ENCODE measurements around the gene C1QTNF7. TPM values are rescaled to one million over a fixed set of nuclear protein-coding genes. Genes with fewer than 3 reads are reported as not detected.

Gene C1QTNF7
- polyA plus RNA-seq, 1 of the 3 experiments (the other 2 are of a cell fraction) = not detected

GRCh38 chr4:15457406-15458201 is 29.8 kb downstream of the C1QTNF7 start:
- Histone ChIP-seq H3F3A (replicated peaks; ENCODE audit: insufficient read depth) (peaks cover 3% of the 10 kb centered on the region), H3K79me2 (ENCODE audit: insufficient read depth) (no peaks in the 10 kb centered on the region), H3K36me3 (replicated peaks in 1 of 2; ENCODE audit: control insufficient read depth in 1 of 2, insufficient read depth in 2 of 2, low read length in 1 of 2) (no peaks in the 10 kb centered on the region), H3K4me1 (ENCODE audit: control insufficient read depth in 1 of 2, insufficient read depth in 2 of 2, low read depth in 1 of 2, low read length in 1 of 2) (peaks cover 3 to 4% of the 10 kb centered on the region in 2 experiments; a peak in 2 of 4 replicates), H3K9me2 (no peaks in the 10 kb centered on the region), H3K9me3 (no peaks in the 10 kb centered on the region), H4K20me1 (ENCODE audit: insufficient read depth) (no peaks in the 10 kb centered on the region), H2AFZ (ENCODE audit: low read depth) (no peak overlapping the region), H3K4me3 (ENCODE audit: low read depth in 2 of 2, low read length in 1 of 2) (no peak overlapping the region; a peak in 1 of 4 replicates), H3K4me2 (no peak overlapping the region), H3K27me3 (ENCODE audit: insufficient read depth) (no peaks in the 10 kb centered on the region), H3K9ac (no peak overlapping the region), H3K27ac (ENCODE audit: low read depth in 2 of 2, low read length in 1 of 2) (peak overlapping the region in 1 of 2 experiments; percentile 17; a peak in 1 of 4 replicates)
- TF ChIP-seq CTCF (IDR thresholded peaks at IDR 0.05) (peak; percentile 83), USF2 (IDR thresholded peaks at IDR 0.05; ENCODE audit: borderline replicate concordance, low read depth, low read length) (no peak), RFX5 (IDR thresholded peaks at IDR 0.05; ENCODE audit: low read length) (0 out of 2 replicates have a peak, but pooled peaks have one; percentile 12), POLR2AphosphoS5 (IDR thresholded peaks at IDR 0.05; ENCODE audit: low read depth, low read length) (no peak), SMC3 (IDR thresholded peaks at IDR 0.05; ENCODE audit: low read depth, low read length) (peak; percentile 77), RAD21 (IDR thresholded peaks at IDR 0.05; ENCODE audit: low read length) (peak; percentile 89)
- DNase-seq = peak; percentile 32
- 32% methylated on average over 7 of the region's 7 CpGs for WGBS (ENCODE audit: low lambda C conversion rate)
- ChIA-PET CTCF (interaction anchor here (0.6 to 6.2 kb wide), 55 partner anchors 8 to 1802 kb away, joined by 3 to 64 read pairs (median 4); partner anchors contain the start of gene CC2D2A), POLR2A (no interaction called here)

- 46% methylated on average over 2 of the region's 2 CpGs for WGBS (ENCODE audit: low lambda C conversion rate)
Measured at GRCh38 chr4:15458616-15459015, 30.8 kb downstream of the C1QTNF7 start.

More at GRCh38 chr4:15458616-15459015, 30.8 kb downstream of the C1QTNF7 start:
- Histone ChIP-seq H3K9me2 (no peaks in the 10 kb centered on the region), H3K4me2 (no peak overlapping the region), H3K9ac (no peak overlapping the region), H3K27me3 (ENCODE audit: insufficient read depth) (no peaks in the 10 kb centered on the region), H3K9me3 (no peaks in the 10 kb centered on the region), H3K79me2 (ENCODE audit: insufficient read depth) (no peaks in the 10 kb centered on the region), H3K4me1 (ENCODE audit: control insufficient read depth in 1 of 2, insufficient read depth in 2 of 2, low read depth in 1 of 2, low read length in 1 of 2) (peaks cover 0 to 3% of the 10 kb centered on the region in 2 experiments; a peak in 1 of 4 replicates), H2AFZ (ENCODE audit: low read depth) (no peak overlapping the region), H3K27ac (ENCODE audit: low read depth in 2 of 2, low read length in 1 of 2) (no peak overlapping the region), H4K20me1 (ENCODE audit: insufficient read depth) (no peaks in the 10 kb centered on the region), H3F3A (replicated peaks; ENCODE audit: insufficient read depth) (no peaks in the 10 kb centered on the region), H3K36me3 (replicated peaks in 1 of 2; ENCODE audit: control insufficient read depth in 1 of 2, insufficient read depth in 2 of 2, low read length in 1 of 2) (no peaks in the 10 kb centered on the region), H3K4me3 (ENCODE audit: low read depth in 2 of 2, low read length in 1 of 2) (no peak overlapping the region)
- ChIA-PET POLR2A (no interaction called here), CTCF (interaction anchor here (0.7 to 6.2 kb wide), 16 partner anchors 11 to 423 kb away, joined by 3 to 64 read pairs (median 4); partner anchors contain the start of gene CC2D2A)
- no peak for DNase-seq
- TF ChIP-seq CHD2 (IDR thresholded peaks at IDR 0.05; ENCODE audit: low read length, partially characterized antibody) = no peak
- no peak for TF ChIP-seq IRF3 (IDR thresholded peaks at IDR 0.05; ENCODE audit: low read depth, low read length)
- no peak for TF ChIP-seq SIN3A (IDR thresholded peaks at IDR 0.05; ENCODE audit: borderline replicate concordance, low read depth, low read length)

All from SK-N-SH (cell line).